ACHN (cell line): ENCODE results near the gene KANSL1.
"Not testable (repeated sequence)": the region's sequence is repeated elsewhere in the genome, so short reads cannot be mapped to it uniquely, and the experiment has no call there.

Experiments used
- DNase-seq: peaks from one replicate; pipeline ENCODE4 v3.0.0-alpha.2; 2015
- in situ Hi-C: cut with HindIII; loops from 2 replicates; pipeline ENCODE4 v1.10.0; 2017; ENCODE audit warnings: low sequenced_read_pairs, low pct_ligation_motif_present, low pct_unique_long_range_greater_than_20kb

KANSL1 gene, protein sequence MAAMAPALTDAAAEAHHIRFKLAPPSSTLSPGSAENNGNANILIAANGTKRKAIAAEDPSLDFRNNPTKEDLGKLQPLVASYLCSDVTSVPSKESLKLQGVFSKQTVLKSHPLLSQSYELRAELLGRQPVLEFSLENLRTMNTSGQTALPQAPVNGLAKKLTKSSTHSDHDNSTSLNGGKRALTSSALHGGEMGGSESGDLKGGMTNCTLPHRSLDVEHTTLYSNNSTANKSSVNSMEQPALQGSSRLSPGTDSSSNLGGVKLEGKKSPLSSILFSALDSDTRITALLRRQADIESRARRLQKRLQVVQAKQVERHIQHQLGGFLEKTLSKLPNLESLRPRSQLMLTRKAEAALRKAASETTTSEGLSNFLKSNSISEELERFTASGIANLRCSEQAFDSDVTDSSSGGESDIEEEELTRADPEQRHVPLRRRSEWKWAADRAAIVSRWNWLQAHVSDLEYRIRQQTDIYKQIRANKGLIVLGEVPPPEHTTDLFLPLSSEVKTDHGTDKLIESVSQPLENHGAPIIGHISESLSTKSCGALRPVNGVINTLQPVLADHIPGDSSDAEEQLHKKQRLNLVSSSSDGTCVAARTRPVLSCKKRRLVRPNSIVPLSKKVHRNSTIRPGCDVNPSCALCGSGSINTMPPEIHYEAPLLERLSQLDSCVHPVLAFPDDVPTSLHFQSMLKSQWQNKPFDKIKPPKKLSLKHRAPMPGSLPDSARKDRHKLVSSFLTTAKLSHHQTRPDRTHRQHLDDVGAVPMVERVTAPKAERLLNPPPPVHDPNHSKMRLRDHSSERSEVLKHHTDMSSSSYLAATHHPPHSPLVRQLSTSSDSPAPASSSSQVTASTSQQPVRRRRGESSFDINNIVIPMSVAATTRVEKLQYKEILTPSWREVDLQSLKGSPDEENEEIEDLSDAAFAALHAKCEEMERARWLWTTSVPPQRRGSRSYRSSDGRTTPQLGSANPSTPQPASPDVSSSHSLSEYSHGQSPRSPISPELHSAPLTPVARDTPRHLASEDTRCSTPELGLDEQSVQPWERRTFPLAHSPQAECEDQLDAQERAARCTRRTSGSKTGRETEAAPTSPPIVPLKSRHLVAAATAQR (N-terminal part only)

DNA sequence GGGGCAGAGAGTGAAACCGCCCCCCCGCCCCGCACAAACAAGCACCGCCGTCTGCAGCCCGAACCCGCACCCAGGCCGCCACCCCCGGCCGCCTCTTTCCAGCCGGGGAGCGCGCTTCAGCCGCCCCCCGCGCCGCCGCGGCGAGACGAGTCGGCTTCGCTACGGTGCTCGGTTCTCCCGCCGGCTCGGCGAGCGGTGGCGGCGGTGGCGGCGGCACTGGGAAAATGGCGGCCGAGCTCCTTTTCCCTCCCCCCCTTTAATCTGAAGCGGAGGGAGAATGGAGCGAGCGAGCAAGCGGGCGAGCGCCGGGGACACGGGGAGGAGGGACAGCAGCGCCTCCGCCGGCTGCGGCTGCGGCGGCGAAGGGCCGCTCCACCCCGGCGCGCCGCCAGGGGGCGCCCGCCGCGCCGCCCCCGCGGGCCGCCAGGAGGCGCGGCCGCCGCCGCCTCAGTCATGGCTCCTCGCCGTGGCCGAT, at the start of gene KANSL1:
Gene KANSL1 (minus strand): TSS at position 279 of the 475 bp plus-strand sequence. CDS start 21,286 bp downstream, outside the sequence.
- peak; percentile 93 for DNase-seq
- in situ Hi-C loops, result no loop called here

DNA sequence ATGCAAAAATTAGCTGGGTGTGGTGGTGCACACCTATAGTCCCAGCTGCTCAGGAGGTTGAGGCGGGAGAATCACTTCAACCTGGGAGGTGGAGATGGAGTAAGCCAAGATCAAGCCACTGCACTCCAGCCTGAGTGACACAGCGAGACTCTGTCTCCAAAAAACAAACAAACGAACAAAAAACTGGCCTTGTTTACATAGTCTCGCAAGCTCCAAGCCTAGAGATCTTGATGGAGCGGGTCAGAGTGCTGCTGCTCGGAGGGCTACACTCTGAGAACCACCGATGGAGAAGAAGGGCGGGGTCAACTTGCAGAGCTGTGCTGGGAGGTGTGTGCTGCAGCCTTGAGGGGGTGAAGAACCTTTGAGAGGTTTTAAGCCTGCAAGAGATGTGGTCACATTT, 38.1 kb upstream of the KANSL1 start:
- in situ Hi-C loops, DNase-seq: not testable (repeated sequence)

DNA sequence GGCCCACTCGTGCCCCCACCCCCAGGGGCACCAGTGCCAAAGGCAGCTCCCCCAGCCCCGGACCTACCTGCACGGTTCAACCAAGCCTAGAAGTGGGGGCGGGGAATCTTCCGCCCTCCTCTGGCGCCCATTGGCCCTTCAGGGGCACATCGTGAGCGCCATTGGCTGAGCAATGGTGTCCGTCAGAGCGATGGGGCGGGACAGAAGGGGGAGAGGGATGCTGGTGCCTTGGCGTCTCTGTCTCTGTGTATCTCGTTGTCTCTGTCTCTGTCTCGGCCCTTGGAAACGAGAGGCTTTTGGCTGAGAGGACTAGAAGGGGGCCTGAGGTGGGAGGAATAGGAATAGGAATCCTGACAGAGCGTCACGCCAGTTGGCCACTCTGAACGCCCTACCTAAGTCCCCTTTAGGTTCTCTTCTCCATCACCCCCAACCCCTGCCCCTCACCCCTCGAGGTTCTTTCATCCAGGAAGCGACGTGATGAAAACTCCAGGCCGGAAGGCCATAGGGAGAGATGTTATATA, 32.1 kb upstream of the KANSL1 start:
- peak; percentile 91 for DNase-seq
- in situ Hi-C loops, result not testable (repeated sequence)

DNA sequence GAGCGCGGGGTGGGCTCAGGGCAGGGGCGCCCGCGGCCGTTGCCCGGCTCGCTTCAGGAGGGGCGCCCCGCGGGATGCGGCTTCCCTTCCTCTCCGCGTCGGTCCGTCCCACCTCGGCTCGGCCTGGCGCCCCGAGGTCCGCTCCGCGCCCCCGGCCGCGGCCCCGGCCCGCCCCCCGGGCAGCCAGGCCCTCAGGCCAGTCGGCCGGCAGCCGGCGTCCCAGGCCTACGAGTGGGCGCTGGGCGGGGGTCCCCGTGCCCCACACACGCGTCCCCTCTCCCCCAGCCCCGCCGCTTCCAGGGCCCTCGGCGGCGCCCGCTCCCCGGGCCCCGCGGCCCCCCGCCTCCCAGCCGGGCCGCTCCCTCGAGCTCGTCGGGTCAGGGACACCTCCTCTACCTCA, 31.6 kb upstream of the KANSL1 start:
- in situ Hi-C loops, DNase-seq: not testable (repeated sequence)

DNA sequence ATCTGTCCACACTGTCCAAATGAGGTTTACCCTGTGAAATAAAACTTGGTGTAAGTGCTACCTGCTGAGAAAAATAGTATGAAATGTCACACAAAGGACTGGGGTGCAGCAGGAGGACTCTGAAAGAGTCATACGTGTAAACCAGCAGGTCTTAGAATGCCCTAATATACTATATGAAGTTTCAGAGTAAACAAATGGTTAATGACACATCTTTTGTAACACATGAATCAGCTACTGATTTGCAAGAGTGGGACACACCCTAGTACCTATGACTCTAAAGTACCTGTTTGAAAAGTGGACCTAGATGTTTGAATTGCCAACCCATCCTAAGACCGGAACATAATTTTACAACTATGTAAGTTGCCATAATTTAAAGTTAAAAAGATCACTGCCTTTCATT, 29.8 kb upstream of the KANSL1 start:
- DNase-seq, in situ Hi-C loops: not testable (repeated sequence)

DNA sequence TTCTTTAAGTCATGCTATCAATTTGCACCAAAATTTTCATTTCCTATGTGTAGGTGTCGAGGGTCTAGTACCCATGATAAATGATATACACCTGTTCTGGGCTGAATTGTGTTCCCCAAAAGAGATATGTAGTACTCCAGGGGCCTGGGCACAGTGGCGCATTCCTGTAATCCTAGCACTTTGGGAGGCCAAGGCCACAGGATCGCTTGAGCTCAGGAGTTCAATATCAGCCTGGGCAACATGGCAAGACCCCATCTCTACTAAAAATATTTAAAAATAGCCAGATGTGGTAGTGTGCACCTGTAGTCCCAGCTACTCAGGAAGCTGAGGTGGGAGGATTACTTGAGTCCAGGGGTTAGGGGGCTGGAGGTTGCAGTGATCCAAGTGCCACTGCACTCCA, 23.5 kb upstream of the KANSL1 start:
- no peak for DNase-seq
- in situ Hi-C loops, result no loop called here

DNA sequence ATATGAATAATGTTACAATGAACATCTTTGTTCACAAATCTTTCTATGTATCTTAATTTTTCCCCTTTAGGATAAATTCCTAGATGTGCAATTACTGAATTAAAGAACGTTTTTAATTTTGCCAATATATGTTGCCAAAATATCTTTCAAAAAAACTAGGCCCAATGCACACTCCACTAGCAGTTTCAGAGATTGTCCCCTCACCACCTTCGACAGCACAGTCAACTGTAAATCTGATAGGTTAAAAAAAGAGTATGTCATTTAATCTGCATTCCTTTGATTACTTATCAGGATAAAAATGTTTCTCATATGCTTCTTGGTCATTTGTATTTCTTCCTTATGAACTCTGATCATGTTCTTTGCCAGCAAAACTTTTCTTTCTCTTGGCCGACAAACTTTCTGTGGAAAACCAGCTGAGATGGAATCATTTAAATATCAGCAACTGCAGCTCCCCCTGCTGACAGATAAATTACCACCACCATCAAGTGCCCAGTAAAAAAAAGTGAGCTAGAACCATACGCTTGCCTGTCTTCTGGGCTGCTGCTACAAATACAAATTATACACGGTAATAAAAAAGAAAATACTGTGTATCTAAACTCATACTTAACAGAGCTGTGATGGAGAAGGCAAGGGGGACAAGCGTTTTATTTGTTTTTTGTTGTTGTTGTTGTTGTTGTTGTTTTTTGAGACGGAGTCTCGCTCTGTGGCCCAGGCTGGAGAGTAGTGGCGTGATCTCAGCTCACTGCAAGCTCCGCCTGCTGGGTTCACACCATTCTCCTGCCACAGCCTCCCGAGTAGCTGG, 19.6 kb upstream of the KANSL1 start:
- in situ Hi-C loops, result no loop called here
- DNase-seq, result peak; percentile 82

DNA sequence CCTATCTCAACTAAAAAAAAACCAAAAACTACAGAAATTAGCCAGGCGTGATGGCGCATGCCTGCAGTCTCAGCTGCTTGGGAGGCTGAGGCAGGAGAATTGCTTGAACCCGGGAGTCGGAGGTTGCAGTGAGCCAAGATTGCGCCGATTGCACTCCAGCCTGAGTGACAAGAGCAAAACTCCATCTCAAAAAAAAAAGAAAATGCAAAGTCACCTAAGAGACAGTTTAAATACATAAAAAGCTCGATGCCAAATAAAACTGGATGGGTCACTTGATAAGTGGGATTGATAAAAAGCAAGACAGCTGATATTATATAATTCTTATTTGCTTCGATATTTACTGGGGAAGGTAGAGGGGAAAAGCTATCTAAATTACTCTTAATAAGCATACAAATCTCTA, 15.8 kb upstream of the KANSL1 start:
- DNase-seq, result no peak
- in situ Hi-C loops, result no loop called here

DNA sequence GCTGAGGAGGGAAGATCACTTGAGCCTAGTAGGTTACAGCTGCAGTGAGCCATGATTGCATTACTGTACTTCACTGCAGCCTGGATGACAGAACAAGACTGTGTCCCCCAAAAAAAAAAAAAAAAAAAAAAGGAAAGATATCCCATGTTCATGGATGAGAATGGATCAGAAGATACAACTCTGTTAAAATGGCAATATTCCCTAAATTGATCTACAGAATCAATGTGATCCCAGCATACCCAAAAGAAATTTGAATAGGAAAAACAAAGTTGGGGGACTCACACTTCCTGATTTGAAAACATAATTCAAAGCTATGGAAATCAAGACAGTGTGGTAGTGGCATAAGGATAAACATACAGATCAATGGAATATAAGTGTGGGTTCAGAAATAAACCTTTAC, 12.7 kb upstream of the KANSL1 start:
- in situ Hi-C loops, result no loop called here
- no peak for DNase-seq

DNA sequence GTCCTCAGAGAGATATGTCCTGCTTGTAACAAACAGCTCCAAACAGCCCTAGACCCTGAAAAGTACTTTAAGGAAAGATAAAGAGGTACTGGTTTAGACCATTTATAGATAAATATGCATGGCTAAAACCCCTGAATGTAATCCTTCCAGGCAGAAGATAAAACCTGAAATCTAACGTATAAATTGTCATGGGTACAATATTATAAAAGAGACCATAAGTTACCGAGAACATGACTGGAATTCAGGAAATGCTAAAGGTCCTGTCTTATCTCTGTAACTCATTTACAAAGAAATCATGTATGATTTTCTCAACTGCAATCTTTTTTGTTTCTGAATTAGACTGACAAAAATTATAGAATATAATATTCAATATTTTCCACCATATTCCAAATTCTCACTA, 9.2 kb upstream of the KANSL1 start:
- peak; percentile 40 for DNase-seq
- in situ Hi-C loops, result no loop called here

DNA sequence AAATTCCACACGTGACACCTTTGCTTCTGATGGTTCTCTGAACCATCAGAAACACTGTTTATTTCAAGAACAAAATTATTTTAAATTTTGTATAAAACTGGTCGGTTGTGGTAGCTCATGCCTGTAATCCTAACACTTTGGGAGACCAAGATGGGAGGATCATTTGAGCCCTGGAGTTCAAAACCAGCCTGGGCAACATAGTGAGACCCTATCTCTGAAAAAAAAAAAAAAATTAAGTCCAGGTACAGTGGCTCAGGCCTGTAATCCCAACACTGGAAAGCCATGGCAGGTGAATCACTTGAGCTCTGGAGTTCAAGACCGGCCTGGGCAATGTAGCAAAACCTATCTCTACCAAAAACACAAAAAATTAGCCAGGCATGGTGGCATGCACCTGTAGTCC, 8.3 kb upstream of the KANSL1 start:
- DNase-seq, result no peak
- in situ Hi-C loops, result no loop called here

DNA sequence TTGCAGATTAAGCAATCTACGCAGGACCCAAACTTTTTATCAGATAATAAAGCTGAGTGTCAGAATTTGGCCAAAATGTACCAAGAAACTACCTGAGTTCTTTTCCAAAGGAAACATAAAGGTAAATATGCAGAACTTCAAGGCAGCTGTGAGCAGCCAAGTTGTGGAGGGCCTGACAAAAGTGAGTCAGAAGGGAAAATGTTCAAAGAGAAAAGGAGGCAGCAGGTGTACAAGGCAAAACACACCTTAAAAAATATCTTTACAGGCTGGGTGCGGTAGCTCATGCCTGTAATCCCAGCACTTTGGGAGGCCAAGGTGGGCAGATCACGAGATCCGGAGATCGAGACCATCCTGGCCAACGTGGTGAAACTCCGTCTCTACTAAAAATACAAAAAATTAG, 7.0 kb upstream of the KANSL1 start:
- in situ Hi-C loops, result no loop called here

DNA sequence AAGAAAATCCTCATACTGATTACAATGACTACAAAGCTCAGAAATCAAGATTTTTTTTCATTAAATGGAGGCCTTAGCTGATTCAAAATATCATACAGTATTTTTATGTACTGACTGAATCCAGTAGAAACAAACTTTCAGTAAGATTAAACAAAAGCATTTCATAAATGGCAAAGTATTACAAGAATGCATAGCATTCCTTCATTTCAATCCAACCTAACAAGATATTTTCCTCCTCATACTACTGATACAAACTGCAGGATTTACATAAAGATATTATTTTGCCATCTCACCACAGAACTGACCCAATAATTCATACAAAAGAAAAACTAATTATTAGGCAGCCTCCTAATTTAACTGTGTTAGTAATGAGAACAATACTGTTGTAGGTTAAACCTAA, 6.2 kb upstream of the KANSL1 start:
- DNase-seq, result no peak
- in situ Hi-C loops, result no loop called here

More for the DNA sequence above, 7.0 kb upstream of the KANSL1 start:
- no peak for DNase-seq

DNA sequence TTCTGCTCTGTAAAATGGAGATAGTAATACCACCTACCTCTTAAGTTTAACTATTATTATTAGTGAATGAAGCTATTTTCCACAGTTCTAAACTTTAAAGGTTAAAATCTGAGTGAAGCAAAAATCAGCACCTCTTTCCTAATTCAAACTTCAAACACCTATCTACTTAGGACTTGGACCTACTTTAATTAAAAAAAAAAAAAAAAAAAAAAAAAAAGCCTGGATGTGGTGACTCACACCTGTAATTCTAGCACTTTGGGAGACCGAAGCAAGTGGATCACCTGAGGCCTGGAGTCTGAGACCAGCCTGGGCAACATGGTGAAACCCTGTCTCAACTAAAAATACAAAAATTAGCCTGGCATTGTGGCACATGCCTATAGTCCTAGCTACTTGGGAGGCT, 5.0 kb upstream of the KANSL1 start:
- DNase-seq, result no peak
- in situ Hi-C loops, result no loop called here

DNA sequence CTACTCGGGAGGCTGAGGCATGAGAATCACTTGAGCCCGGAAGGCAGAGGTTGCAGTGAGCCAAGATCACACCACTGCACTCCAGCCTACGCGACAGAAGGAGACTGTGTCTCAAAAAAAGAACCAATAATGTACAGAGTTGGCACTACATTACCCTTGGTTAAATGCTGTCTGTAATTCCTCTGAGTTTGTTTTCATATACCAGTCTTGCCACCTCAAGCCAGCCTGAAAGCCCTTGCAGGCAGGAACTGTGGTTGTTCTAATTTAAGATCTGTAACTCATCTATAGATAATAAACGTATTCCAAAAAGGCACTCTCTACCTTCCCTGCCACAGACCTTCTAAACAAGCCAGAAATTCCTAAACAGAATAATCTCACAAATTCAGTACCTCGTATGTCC, 4.3 kb upstream of the KANSL1 start:
- in situ Hi-C loops, result no loop called here
- no peak for DNase-seq

DNA sequence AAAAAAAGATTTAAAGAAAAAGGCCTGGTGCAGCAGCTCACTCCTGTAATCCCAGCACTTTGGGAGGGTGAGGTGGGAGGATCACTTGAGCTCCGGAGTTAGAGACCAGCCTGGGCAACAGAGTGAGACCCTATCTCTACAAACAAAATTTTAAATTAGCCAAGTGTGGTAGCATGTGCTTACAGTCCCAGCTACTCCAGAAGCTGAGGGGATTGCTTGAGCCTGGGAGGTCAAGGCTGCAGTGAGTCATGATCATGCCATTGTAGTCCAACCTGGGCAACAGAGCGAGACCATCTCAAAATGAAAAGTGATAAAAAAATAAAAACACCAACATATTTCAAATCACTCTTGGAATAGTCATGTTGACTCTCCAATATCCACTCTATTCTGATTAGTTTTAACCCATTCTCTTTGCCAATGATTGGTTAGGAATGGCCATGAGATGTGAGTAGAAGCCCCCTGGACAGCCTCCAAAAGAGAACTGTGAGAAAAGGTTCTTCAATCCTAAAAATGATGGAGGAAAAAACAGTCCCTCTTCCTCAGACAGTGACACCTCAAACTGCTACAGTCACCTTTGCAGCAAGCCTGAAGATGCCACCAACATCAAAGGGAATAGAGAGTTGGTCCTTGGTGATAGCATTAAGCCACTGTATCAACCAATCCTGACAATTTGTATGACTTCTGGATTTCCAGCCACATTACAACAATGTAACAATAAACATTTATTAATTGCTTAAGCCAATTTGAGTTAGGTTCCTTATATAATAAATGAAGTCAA, 2.9 kb upstream of the KANSL1 start:
- in situ Hi-C loops, result no loop called here
- peak; percentile 81 for DNase-seq

DNA sequence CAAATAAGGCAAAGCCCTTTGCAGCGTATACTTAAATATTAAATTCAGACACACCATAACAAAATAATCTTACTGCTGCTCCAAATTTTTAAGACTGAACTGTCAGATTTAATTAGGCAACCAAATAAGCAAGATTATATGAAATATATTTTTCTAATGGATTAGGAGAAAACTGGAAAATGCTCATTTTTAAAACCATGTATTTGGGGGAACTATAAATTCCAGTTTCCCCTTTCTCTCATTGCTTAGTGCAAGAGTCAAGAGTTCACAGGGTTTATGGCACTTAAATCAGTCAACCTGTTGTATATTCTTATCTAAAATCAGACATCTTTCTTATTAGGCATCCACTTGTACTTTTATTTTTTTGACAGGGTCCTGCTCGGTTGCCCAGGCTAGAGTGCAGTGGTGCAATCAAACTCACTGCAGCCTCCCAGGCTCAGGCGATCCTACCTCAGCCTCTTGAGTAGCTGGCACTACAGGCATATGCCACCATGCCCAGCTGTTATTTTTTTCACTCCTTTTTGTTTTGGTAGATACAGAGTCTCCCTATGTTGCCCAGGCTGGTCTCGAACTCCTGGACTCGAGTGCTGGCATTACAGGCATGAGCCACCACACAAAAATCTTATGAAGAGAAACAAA, 2.1 kb upstream of the KANSL1 start:
- in situ Hi-C loops, result no loop called here
- DNase-seq, result no peak
